Erythroblast (primary cell): ENCODE results near the gene FAM83C.
A peak's percentile ranks its signal among the peaks of the same experiment; 100 is the strongest.
"Not testable (repeated sequence)": the region's sequence is repeated elsewhere in the genome, so short reads cannot be mapped to it uniquely, and the experiment has no call there.

Experiments
- DNase-seq, 2 experiments: peaks; one replicate each; lab custom pipeline; 2025; lab: John Stamatoyannopoulos, UW
- GATA1 ChIP-seq: IDR thresholded peaks from 2 replicates; pipeline ENCODE4 v1.6.1; 2011; ENCODE audit warnings: low read depth, mild to moderate bottlenecking, control low read depth, low read length, moderate library complexity
- POLR2A ChIP-seq: IDR thresholded peaks from 2 replicates; pipeline ENCODE4 v1.6.1; 2011; ENCODE audit warnings: mild to moderate bottlenecking, low read length

FAM83C gene

GRCh38 chr20:35327074-35327976, 35.1 kb upstream of the FAM83C start:
- peak; percentile 37 to 38 for DNase-seq
- TF ChIP-seq GATA1 (no peak), POLR2A (no peak)

DNA sequence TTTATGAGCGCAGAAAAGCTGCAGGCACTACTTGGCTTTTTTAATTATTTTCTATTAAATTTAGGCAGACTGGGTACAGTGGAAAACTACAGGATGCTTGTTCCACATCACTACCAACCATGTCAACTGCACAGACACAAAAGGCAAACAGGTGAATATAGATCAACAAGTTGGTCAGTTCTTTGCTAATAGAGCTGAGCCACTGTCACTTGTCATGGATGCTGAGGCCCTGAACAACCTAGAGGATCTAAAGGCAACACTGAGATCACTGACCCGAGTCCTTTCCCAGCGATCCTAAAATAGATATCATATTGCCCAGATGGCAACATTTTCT, 34.5 kb upstream of the FAM83C start:
- no peak for DNase-seq
- TF ChIP-seq GATA1 = no peak
- no peak for TF ChIP-seq POLR2A

GRCh38 chr20:35326021-35326739, 34.0 kb upstream of the FAM83C start:
- no peak for DNase-seq
- TF ChIP-seq GATA1 = no peak
- TF ChIP-seq POLR2A = no peak

- TF ChIP-seq POLR2A = no peak
- no peak for TF ChIP-seq GATA1
- DNase-seq = no peak
These were observed 33.2 kb upstream of the FAM83C start for GRCh38 chr20:35325401-35325800.

GRCh38 chr20:35320396-35321126, 28.3 kb upstream of the FAM83C start:
- no peak for DNase-seq
- no peak for TF ChIP-seq GATA1
- TF ChIP-seq POLR2A = no peak

- DNase-seq = no peak
- TF ChIP-seq POLR2A (no peak), GATA1 (no peak)
These were observed 27.6 kb upstream of the FAM83C start for GRCh38 chr20:35319871-35320197.

DNA sequence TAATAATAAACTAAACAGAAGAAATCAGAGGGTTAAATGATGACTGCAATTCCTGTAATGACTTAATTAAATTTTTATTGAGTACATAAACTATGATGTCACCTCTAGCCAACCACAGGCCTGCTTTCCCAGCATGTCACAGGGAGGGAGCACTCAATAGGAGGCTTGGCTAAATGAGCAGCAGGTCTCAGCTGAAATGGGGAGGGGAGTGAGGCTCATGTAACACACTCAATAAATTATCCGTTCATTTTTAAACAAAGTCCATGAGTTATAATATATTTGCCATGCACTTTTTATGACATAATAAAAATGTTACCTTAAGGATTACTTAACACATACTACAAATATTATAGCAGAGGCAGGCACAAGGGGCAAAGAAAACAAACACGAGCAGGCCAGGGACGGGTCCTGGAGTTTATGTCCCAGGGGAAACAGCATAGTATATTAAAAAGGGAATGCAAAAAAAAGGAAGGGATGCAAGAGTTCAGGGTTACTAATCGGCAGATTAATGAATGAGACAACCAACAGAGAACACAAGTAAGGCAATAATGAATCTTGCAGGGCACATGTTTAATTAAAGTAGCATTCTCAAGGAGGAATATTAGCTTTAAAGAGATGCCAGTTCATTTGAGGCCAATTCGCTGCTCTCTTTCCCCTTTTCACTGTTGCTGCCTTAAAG, 27.1 kb upstream of the FAM83C start:
- DNase-seq = no peak

DNA sequence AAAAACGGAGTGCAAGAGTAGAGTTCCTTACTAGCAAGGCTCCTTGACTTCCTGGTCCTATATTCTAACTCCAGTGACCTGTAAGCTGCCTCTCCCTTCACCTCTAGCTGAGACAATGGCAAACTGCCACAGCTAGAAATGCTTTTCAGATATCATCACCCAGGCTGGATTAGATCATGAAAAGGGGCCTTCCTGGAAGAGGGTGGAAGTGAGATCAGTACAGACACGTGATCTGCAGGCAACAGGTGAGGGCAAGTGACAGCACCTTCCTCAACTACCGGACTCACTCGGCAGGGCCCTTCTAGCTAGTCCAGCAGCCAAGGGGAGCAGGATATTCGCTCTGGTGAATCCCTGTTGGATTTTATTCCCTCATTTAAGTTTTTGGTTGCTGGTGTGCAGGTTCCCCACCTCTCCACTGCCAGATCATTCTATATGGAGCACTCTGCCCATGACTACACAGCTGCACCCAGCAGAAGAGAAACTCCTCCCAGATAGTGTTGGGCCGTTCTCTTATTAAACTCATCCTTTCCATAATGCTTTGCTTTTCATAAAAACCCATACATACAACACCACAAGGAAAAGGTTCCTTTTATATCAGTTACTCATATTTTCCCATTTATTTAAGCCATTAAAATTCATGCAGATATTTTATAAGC, 26.4 kb upstream of the FAM83C start:
- DNase-seq = no peak

More for the DNA sequence above, 27.1 kb upstream of the FAM83C start:
- TF ChIP-seq GATA1 (no peak), POLR2A (no peak)

GRCh38 chr20:35317416-35318210, 25.4 kb upstream of the FAM83C start:
- no peak for TF ChIP-seq GATA1
- no peak for TF ChIP-seq POLR2A
- no peak for DNase-seq

More for the DNA sequence above, 26.4 kb upstream of the FAM83C start:
- no peak for TF ChIP-seq POLR2A
- TF ChIP-seq GATA1 = no peak

DNA sequence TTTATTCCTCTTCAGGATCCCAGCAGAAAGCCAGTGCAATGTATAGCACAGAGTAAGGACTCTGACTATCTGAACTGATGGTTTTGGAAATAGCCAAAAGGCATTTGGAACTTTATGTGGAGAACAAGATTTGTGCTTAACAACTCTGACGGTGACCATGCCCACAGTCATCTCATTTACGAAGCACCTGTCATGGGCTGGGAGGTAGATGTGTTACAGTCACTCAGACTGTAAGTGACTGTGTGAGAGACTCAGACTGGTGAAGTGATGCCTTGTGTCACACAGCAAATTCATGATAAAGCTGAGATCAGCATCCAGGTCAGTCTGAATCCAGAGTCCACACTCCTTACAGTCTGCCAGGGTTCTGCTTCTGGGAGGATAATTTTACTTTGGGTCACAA, 23.9 kb upstream of the FAM83C start:
- DNase-seq = no peak
- TF ChIP-seq POLR2A = no peak
- TF ChIP-seq GATA1 = no peak

DNA sequence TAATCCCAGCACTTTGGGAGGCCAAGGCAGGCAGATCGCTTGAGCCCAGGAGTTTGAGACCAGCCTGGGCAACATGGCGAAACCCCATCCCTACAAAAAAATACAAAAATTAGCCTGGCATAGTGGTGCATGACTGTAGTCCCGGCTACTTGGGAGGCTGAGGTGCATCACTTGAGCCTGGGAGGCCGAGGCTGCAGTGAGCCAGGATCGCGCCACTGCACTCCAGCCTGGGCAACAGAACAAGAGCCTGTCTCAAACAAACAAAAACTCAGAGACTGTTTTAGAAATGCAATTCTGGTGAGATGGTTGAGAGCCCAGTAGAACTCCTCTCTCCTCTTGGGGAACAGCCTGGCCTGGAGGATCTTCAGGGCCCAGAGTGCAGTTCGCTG, 23.4 kb upstream of the FAM83C start:
- DNase-seq = not testable (repeated sequence)
